RCC 7860 (cell line): ENCODE data around the gene FAM3B.
A peak's percentile ranks its signal among the peaks of the same experiment; 100 is the strongest.
"Not testable (repeated sequence)": the region's sequence is repeated elsewhere in the genome, so short reads cannot be mapped to it uniquely, and the experiment has no call there.

ENCODE experiments used
- DNase-seq: peaks from one replicate; pipeline ENCODE4 v3.0.0-alpha.2; 2015; ENCODE audit warnings: low spot score
- FAIRE-seq: peaks from 2 replicates; lab custom pipeline; 2012; peaks lifted over from hg19 to GRCh38; lab: Jason Lieb, UNC

FAM3B gene, protein sequence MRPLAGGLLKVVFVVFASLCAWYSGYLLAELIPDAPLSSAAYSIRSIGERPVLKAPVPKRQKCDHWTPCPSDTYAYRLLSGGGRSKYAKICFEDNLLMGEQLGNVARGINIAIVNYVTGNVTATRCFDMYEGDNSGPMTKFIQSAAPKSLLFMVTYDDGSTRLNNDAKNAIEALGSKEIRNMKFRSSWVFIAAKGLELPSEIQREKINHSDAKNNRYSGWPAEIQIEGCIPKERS

GRCh38 chr21:41316200-41317062, at the start of gene FAM3B:
FAM3B (plus strand) TSS chr21:41316801; CDS start chr21:41316880, 79 bp downstream.
- DNase-seq (no peak), FAIRE-seq (no peak)

- FAIRE-seq (no peak), DNase-seq (no peak)
These were observed 49.3 kb upstream of the FAM3B start for GRCh38 chr21:41267346-41267745.

- no peak for DNase-seq
- no peak for FAIRE-seq
These were observed 47.1 kb upstream of the FAM3B start for GRCh38 chr21:41269535-41269934.

GRCh38 chr21:41277196-41277595, 39.4 kb upstream of the FAM3B start:
- DNase-seq: no peak
- FAIRE-seq: no peak

DNA sequence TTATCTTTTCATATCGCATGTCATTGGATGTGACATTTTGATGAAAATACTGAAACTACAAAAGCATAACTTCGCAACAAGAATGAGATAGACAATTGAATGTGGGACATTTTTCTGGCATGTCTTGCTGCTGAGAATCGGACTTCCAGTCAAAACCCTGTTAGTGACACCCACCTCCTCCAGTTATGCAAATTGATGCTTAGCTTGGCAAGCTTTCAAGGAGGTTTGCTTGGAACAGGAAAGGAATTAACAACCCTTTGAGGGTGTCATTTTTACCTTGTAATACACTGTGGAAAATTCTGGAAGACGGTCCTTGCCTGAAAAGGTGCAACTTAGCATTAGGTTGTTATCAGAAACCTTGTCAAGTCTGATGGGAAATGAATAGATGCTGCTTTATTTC, 38.8 kb upstream of the FAM3B start:
- FAIRE-seq (no peak), DNase-seq (no peak)

- DNase-seq (no peak), FAIRE-seq (no peak)
These were observed 36.3 kb upstream of the FAM3B start for GRCh38 chr21:41280115-41280919.

GRCh38 chr21:41282412-41282811, 34.2 kb upstream of the FAM3B start:
- no peak for DNase-seq
- FAIRE-seq: no peak

- DNase-seq (peak; percentile 66), FAIRE-seq (peak; percentile 78)
These were observed 33.3 kb upstream of the FAM3B start for GRCh38 chr21:41283211-41283818.

DNA sequence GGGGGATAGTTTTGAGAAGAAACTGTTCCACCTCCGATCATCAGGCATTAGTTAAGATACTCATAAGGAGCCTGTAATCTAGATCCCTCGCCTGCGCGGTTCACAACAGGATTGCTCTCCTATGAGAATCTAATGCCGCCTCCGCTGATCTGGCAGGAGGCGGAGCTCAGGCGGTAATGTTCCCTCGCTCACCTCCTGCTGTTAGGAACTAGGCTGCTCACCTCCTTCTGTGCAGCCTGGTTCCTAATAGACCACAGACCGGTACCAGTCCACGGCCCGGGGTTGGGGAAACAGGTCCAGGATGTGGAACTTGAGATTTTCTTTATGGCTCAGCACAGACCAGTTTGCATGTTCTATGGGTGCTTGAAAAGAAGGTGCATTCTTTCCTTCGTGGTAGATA, 27.2 kb upstream of the FAM3B start:
- no peak for DNase-seq
- no peak for FAIRE-seq

DNA sequence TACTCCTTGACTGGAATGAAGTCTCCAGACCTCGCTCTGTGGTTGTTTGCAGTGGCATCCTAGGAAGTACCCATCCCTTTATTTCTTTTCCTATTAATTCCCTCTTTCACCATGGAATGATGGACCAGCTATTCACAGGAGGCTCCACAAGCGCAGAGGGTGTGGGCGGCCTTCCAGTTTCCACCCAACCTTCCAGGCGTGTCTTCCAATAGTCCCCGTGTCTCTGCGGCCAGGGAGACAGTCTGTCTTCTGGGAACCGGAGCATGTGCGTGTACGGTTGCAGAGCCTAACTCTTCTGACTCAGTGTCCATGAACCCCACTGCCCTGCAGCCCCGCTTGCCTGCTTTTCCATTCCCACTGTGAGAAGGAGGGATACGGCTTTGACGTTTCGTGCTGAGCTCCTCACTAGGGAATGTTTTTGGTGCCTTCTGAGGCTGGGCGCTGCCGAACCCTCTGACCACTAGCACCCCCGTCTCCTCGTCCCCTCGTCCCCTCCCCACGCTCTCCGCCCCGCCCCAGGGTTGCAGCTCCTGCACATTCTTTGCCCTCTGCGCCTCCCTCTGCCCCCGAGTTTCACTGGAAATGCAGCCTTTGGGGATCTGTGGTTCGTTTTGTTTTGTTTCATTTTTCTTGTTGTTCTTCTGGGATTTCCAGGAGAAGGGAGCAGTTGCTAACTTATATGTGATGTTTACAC, 26.3 kb upstream of the FAM3B start:
- no peak for DNase-seq

GRCh38 chr21:41294548-41295231, 21.9 kb upstream of the FAM3B start:
- FAIRE-seq: no peak
- DNase-seq: no peak

More for the DNA sequence above, 26.3 kb upstream of the FAM3B start:
- no peak for FAIRE-seq

DNA sequence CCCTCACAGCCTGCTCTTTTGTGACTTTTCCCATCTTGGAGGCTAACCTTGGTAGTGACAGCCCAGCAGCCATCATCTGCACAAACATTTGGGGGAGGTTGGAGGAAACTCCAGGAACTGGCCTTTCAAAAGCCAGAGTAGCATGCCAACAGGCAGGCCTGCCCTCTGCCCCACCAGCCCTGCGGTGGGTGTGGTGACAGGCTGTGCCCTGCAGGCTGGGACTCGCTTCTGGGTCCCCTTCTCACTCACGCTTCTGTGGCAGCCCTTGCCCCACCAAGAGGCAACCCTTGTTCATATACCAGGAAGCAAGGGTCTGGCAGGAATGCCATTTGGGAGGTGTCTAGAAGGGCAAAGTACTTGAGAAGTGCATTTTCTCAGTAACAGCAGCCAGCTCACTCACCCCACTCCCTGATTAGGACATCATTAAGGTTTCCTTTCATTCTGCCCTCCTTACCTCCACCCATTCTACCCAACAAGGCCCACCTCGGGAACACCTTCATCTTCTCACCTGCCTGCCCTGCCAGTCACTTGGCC, 20.8 kb upstream of the FAM3B start:
- FAIRE-seq: no peak
- DNase-seq: no peak

DNA sequence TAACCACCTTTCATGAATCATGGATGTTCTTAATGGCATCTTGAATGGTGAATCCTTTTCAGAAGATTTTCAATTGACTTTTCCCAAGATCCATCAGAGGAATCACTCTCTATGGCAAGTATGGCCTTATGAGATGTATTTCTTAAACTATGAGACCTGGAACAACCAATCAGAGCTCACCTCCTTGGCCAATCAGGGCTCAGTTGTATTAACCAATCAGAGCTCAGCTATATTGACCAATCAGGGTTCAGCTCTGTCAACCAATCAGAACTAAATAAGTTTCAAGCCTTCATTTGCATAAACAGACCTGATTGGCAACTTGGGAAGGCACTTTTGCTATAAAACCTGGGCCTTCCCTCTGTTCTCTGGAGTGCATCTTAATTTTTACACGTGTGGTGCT, 13.6 kb upstream of the FAM3B start:
- DNase-seq (no peak), FAIRE-seq (no peak)

DNA sequence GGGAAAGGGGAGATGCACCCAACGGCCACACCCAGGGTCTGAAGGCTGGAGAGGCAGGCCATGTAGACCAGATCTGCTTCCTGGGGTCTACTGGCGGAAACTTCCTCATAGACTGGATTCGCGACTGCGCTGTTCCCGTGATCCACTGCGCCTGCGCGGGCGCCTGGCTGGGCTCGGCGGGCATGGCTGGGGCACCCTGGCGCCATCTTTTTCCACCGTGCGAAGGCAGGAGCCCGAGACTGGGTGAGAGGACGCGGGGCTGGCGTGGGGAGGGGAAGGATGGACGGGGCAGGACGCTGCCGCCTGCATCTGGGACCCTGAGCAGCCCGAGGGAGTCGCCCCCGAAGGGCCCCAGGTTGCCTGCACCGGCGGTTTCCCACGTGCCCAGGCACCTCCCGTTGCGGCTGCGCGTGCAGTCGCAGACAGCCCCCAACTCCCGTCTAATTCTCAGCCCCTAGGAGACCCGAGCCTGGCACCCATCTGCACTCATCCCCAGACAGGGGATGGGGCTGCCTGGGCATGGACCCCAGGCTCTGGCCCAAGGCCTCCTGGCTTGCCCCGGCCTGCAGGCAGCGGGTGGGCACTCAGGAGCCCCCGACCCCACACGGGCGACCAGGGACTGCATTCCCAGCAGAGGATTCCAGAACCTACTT, 12.4 kb upstream of the FAM3B start:
- DNase-seq: no peak
- no peak for FAIRE-seq

DNA sequence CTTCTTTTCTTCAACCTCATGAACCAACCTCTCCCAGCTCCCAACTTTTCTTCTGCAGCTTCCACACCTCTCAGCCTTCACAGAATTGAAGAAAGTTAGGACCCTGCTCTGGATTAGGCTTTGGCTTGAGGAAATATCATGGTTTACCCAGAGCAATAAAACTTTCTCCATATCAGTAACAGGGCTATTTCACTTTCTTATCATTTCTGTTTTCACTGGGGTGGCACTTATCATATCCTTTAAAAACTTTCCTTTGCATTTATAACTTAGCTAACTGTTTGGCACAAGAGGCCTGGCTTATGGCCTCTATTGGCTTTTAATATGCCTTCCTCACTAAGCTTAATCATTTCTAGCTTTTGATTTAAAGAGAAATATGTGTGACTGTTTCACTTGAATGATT, 9.4 kb upstream of the FAM3B start:
- DNase-seq (no peak), FAIRE-seq (no peak)

DNA sequence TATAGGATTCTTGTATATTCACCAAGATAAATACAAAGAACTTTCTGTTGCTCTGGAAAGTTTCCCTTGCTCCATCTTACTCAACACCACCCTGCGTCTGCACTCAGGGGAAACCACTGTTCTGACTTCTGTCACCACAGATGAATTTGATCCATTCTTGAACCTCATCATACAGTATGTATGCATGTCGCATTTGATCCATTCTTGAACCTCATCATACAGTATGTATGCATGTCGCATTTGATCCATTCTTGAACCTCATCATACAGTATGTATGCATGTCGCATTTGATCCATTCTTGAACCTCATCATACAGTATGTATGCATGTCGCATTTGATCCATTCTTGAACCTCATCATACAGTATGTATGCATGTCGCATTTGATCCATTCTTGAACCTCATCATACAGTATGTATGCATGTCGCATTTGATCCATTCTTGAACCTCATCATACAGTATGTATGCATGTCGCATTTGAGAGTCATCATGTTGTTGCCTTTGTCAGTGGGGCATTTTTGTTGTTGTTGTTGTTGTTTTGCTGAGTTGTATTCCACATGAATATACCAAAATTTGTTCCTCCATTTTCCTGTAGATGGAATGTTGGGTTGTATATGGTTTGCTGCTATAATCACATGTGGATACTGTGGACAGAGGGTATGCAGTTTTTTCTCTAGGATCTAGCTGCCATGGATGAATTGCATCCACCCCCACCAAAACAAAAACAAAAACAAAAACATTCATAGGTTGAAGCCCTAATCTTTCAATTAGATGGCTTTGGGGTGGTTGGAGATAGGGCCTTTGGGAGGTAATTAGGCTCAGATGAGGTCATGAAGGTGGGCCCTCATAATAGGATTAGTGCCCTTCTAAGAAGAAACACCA, 3.1 kb upstream of the FAM3B start:
- FAIRE-seq, DNase-seq: not testable (repeated sequence)

DNA sequence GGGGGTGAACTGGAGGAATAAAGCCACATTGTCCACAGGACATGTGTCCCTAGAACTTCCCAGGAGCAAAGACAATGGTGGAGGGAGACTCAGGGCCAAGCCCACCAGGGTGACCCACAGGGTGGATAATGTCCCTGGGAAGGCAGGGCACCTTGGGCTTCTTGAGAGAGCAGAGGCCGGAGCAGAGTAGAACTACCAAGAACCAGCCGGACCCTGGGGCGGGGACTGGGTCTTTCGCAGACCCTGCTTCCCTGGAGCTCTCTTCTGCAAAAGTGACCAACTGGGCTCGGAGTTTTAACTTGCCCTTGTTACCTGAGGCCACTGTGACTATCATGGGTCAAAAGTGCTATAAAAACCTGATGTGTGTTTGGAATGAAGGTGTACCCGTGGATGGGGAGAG, 875 bp upstream of the FAM3B start:
- DNase-seq (no peak), FAIRE-seq (no peak)

- FAIRE-seq: no peak
- DNase-seq: no peak
These were observed 427 bp downstream of the FAM3B start for GRCh38 chr21:41317063-41317392.
